HuH-7 (cell line): ENCODE data around the gene TEK.

Experiments
- DNase-seq: peaks from one replicate; pipeline ENCODE4 v3.0.0; 2011; ENCODE audit warnings: low spot score

Gene TEK

DNA sequence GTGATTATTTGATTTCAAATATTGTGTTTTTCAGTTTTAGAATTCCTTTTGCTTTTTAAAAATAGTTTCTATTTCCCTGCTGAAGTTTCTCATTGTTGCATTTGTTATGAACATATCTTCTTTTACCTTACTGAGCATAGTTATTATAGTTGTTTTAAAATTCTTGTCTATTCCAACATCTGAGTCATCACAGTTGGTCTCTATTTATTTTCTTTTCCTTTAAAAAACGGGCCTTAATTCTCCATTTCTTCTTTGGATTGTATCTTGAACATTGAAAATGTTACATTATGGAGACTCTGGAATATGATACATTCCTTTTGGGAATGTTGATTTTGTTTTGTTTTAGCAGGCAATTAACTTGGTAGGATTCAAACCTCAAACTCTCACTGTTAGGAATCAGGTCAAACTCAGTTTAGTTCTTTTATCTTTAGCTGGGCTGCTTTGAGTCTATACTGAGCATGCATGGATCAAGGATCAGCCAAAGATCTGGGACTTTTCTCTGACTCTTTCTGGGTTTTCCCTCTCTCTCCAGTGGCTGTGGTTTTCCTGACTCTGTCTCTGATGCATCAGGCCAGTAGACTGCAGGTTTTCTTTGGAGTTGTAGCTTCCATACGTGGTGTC, 70.3 kb downstream of the TEK start:
- DNase-seq, result no peak

DNA sequence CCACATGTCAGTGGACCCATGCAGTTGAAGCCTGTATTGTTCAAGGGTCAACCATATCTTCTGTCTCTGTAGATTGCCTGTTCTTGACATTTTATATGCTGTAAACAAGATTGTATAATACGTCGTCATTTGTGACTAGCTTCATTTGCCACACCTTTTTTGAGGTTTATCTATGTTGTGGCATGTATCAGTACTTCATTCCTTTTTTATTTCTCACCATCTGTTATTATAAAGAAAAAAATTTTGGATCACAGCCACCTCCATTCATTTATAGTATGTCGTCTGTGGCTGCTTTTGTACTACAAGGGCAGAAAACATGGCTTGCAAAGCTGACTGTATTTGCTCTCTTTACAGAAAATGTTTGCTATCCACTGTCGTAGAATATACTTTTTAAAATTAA, 72.4 kb downstream of the TEK start:
- DNase-seq, result no peak

DNA sequence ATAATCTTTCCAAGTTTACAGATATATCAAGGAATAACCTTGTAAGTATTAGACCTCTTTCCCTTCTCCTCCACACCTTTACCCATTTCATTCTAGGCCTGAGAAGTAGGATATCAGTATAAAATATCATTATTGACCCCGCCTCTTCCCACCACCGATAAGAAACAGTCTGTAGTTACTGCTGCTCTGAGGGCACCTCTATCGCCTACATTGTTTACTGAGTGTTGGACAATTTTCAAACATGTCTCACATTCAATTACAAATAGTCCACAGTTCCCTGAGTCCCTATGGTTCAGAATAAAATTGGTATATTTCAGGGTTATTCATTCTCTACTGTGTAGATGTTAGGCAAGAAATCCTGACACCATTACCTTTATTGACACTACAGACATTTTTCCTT, 73.4 kb downstream of the TEK start:
- no peak for DNase-seq

DNA sequence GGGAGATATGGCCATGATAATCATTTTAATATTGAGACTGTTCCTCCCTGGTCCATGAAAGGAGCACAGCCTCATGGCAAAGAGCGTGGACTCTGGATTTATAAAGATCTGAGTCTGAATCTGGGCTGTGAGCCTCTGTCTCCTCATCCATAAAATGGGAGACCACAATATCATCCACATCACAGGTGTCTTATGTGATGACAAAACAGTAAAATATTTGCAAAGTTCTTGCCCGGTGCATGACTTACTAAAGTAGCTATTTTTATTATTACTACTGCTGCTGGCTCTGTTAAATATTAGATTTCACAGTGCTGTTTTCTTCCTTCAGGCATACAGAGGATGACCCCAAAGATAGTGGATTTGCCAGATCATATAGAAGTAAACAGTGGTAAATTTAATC, 74.1 kb downstream of the TEK start:
- no peak for DNase-seq

DNA sequence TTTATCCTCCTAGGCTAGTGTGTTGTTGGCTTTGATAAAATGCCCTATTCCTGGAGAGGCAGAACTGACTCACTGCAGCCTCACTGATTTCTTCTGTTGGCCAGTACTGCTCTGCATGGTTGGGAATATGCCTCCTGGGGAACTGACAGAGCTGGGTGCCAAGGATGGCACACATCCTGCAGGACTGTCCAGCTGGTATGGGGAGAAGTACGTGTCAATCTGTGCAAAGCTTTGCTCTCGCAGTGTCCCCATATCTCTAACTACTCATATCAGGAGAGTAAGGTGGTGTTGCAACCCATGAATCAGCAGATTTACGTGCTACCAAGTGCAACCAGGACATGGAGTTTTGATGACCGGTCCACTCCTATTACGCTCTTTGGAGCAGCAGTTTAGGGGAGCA, 74.7 kb downstream of the TEK start:
- no peak for DNase-seq

DNA sequence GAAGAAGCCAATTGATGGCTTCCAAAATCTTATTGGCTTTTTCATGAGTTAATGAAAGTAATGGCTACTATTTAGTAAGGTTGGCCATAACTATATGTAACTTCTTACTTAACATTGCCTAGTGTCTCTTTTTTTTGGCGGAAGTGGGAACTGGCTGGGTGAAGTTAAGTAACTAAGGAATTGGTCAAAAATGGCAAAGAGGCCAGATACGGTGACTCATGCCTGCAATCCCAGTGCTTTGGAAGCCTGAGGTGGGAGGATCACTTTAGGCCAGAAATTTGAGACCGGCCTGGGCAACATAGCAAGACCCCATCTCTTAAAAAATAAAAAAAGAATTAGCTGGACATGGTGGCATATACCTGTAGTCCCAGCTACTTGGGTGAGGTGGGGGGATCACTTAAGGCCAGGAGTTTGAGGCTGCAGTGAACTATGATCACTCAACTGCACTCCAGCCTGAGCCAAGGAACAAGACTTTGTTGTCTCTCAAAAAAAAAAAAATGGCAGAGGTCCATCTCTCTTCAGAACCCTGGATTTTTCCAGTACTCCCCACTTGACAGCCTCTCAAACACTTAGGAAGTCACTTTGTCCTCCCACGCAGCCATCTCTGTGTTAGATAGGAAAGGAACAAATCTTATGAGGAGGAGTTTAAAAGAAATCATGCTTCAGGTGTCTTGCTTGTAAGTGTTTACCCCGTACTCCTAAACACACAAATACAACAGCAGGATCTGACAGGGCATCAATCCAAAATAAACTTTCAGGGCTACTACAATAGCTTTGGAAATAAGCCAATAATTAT, 75.7 kb downstream of the TEK start:
- DNase-seq, result no peak

DNA sequence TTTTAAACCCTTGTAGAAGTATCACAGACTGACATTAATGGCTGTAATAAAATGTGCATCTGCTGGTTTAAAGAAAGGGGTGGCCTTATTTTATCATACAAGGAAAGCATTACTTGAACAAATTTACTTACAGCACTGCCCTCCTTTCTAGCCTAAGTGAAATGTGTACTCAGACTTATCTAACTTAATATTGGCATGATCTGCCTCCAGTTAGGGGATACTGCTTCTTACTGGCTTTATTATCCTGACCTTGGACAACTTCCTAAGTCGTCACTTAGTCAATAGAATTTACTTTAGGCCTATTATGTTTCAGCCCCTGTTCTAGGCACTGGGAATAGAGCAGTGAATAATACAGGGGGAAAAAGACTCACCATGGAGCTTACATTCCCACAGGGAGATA, 79.4 kb downstream of the TEK start:
- DNase-seq, result no peak

DNA sequence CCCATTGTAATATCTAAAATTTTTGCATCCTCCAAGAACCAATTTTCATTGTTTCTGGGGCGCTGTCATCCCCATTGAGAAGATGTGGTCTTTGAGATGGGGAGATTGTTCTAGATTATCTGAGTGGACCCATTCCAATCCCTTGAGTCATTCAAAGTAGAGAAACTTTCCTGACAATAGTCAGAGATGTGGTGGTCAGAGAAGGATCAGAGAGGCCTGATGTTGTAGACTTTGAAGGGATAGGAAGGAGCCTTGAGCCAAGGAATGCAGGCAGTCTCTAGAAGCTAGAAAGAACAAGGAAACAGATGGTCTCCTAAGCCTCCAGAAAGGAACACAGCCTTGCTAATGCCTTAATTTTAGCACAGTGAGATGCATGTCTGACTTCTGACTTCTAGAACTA, 80.4 kb downstream of the TEK start:
- no peak for DNase-seq

DNA sequence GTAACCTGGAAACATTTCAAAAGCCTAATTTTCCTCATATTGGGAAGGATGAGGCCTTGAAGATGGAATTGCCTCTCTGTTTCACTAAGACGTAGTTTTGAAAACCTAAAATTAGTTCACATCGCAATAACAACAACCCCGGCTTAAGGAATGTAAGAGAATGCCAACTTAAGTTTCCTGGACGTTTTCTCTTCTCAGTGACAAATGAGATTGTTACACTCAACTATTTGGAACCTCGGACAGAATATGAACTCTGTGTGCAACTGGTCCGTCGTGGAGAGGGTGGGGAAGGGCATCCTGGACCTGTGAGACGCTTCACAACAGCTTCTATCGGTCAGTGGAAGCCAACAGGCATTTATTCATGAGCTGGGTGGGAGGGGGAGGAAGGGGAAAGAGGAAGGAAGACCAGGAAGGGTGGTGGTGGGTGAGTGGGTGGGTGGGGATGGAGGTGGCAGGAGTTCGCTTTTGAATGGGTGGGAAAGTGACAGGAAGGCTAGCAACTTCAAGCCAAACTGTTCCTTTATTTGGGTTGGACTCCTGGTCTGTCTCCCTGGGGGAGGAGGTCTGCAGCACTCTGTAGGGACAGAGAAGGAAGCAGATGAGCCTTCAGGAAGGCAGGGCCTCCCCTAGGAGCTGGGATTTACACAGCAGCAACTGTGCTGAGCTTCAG, 83.4 kb downstream of the TEK start:
- DNase-seq, result no peak

DNA sequence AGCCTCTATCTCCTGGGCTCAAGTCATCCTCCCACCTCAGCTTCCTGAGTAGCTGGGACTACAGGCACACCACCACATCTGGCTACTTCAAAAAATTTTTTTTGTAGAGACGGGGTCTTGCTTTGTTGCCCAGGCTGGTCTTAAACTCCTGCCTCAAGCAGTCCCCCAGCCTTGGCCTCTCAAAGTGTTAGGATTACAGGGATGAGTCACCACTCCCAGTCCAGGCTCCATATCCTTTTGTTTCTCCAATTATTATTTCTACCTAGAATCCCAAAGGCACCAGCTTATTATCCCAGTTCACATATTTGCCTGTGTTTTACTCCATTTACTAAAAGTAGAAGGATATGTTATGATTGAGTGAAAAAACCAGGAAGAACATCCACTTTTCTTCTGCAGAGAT, 84.9 kb downstream of the TEK start:
- no peak for DNase-seq

DNA sequence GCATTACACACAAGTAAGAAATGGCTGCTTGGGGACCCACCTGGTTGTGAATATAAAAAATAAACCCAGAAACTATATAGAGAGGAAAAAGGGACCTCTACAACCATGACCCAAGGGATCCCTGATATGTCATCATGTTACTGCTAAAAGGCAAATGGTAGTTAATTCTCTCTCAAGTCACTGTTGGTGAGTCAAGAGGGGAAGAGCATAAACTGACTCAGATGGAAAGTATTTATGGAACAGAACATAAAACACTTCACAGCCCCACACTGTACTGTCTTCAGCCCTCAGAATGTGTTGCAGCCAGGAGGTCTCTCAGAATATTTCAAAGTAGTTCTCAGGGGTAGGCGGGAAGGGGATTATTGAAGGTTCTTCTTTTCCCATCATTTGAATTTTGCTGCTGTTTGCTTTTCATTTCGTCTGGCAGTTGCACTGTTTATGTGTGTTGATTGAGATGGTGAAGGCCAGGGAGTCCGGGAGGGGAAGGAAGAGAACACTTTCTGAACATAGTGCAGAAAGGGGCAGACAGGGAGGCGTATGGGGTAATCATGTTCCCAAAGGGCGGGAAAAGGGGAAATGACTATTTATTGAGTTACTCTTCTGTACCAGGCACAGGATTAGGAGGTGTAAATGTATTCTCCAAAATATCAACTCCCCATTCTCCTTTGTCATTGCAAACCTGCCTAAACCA, 85.5 kb downstream of the TEK start:
- no peak for DNase-seq

DNA sequence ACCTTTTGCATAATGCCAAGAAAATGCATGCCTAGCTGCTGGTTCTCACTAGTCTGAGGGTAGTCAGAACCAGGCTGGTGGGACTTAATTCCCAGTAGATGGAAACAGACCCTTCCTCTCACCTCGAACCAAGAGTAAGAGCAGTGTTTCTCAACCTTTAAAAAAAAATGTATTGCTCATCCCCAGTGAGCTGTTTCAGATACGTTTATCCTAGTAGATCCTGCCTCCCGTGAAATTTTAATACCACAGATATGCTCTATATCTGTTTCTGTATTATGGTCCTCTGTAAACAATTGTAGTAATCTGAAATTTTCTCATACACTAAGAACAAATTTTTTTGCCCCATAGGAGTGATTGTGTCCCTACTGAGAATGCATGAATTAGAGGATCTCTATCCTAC, 86.2 kb downstream of the TEK start:
- DNase-seq, result no peak

DNA sequence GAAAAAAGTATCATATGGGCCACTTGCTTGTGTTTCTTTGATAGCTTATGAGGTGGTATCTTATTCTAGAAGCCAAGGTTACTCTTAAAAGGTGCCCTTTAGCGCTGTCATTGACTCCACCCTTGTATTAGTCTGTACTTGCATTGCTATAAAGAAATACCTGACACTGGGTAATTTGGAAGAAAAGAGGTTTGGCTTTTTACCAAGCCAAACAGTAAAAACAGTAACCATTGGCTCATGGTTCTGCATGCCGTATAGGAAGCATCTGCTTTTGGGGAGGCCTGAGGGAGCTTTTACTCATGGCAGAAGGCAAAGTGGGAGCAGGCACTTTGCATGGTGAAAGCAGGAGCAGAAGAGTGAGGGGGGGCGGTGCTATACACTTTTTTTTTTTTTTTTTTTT, 87.4 kb downstream of the TEK start:
- DNase-seq, result no peak

DNA sequence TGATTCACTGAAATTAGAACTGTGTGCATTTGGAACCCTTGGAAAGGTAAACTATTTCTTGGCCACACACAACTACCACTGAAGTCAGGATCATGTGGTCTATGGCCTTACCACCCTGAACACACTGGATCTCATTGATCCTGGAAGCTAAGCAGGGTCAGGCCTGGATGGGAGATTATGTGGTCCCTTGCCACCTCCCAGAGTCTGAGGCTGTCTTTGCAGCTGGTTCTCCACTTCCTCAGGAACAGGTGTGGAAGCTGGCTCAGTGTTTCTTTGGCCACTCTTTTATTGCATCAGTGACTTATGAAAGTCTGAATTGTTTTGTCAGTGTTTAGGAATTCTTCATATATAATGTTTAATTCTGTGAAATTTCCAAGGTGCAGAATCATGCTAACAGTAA, 89.2 kb downstream of the TEK start:
- no peak for DNase-seq

DNA sequence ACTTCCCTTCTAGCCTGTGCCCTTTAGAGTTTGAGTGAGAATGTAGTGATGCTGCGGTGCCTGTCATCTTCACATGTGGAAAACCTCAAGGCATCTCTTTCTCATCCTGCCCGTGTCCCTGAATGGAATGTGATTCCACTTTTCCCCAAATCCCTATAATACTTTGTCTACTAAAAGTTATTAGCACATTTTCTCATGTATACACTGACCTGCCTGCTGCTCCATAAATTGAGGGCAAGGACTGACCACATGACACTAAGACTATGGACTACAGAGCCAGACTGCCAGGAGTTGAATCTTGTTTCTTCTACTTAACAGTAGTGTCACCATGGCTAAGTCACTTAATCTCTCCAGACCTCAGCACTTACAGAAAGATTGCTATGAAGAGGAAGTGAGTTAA, 93.0 kb downstream of the TEK start:
- DNase-seq, result no peak

DNA sequence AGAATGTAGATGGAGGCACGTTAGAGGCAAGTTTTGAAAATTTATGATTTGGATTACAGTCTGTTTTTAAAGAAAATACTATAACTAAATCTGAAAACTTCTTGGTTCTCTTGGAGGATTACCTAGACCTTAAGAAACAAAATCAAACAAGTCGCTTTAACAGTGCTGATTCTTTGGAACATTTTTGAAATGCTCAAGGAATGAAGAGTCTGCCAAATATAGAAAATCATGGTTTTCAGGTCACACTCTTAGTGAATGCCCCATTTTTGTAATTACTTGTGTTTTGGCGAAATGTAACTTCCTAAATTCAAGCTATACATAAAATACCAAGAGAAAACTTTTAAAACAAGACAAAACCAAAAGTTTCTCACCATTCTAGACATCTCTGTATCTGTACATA, 94.8 kb downstream of the TEK start:
- no peak for DNase-seq

DNA sequence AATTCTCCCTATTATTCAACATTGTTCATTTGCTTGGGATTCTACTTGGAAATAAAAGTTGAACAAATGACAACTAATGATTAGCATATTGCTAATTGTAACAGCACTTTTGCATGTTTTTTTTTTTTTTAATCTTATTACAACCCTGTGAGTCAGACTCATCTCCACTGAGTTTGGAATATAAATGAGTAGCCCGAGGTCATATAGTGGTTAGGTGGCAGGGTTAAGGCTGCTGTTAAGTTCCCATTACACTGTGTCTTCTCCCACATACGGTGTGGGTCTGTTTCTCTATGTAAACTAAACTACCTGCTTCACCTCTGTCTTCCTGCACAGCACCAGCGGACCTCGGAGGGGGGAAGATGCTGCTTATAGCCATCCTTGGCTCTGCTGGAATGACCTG, 95.6 kb downstream of the TEK start:
- DNase-seq, result no peak

DNA sequence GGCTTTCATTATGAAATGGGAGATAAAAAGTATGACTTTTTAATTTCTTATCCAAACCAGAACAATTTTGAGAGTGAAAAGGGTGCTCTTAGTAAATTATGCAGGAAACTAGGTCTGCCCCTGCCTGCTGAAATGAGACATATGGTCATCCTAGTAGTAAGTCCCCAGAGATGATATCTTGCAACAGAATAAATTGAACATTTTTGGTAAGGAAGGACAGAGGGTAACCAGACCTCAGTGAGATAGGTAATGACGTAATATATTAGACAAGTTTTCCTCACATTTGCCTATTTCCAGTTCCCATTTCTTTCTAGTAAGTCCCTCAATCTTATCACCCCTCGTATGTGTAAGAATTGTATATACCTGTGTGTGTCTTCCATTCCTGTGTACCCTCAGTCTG, 96.2 kb downstream of the TEK start:
- DNase-seq, result no peak

DNA sequence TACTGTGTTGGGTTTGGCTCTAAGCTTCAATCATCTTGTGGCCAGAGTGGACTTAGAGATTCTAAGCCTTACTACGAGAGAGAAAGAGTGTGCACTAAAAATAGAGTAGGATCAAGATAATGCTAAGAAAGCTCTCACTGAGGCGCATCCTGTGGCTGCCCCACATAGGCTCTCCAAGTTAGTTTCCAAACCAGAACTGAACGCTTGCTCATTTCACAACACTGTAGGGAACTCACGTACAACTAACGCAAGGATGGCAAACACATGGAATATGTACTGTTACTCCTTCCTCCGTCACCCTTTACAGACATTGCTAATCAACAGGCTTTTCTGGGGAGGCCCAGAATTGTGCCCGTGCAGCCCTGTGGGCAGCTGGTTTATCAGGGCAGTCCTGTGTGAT, 97.0 kb downstream of the TEK start:
- DNase-seq, result no peak

DNA sequence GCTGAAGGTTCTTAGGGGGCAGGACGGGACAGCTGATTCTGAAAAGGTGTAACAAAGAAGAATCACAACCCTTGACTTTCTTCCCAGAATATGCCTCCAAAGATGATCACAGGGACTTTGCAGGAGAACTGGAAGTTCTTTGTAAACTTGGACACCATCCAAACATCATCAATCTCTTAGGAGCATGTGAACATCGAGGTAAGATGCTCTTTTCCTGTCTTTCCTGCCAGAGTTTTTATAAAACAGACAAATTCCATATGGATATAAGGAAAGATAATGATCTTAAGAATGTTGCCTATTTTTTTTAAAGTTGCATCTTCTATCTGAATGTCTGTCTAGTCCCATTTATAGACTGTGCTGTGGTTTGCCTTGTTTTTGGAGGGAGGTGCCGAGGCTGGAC, 100.0 kb downstream of the TEK start:
- DNase-seq, result no peak

DNA sequence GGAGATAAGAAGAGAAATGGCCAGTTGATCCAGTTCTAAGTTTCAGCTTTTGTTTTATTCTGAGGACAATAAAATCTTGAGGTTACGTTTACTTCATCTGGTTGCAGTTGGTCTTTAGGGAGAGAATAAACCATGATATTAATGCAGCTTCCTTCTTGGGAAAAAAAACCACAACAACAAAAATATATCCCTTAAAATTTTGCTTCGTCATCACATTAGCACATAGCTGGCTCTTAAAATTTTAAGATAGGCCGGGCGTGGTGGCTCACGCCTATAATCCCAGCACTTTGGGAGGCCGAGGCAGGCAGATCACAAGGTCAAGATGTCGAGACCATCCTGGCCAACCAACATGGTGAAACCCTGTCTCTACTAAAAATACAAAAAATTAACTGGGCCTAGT, 101.6 kb downstream of the TEK start:
- DNase-seq, result no peak

DNA sequence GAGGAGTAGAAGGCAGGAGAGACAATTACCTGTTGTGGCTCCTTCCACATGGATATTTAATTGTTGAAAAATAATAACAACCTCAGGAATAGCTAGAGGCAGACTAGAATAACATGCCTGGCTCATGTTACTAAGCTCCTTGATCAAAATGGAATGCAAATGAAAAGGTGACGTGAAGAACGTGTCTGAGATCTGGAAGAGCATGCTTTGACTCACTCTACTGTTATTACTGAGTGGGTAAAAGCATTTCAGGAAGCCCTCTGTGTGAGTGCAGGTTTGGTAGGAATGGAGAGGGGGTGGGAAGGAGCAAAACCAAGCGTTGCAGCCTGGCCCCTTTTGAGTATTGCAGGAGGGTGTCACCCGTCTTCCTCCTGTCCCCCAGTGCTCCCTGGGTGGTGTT, 103.2 kb downstream of the TEK start:
- DNase-seq, result no peak

DNA sequence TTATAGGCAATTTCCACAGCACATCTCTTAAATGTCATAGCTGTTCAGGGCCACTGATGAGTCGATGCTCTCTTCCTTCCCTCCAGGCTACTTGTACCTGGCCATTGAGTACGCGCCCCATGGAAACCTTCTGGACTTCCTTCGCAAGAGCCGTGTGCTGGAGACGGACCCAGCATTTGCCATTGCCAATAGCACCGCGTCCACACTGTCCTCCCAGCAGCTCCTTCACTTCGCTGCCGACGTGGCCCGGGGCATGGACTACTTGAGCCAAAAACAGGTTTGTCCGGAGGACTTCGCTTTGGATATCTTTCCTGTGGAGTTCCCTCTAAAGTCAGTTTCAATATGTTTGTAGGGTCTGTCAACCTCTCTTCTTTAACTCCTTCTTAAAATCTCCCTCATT, 103.6 kb downstream of the TEK start:
- no peak for DNase-seq
